HEK293T (cell line): Measurements from ENCODE around the gene GAS2L1.

Experiments used
- CTCF ChIA-PET: fragments of 350-600 bp; formaldehyde crosslinking; extraction: SDS; loops from one replicate; lab custom pipeline; 2021; ENCODE audit warnings: antibody characterized with exemption, inconsistent platforms; lab: Yijun Ruan, JAX
- POLR2A ChIA-PET: fragments of 350-600 bp; formaldehyde crosslinking; extraction: SDS; loops from one replicate; lab custom pipeline; 2020; ENCODE audit warnings: antibody characterized with exemption, inconsistent platforms; lab: Yijun Ruan, JAX
- DNase-seq: peaks from one replicate; pipeline ENCODE4 v3.0.0; 2012; ENCODE audit warnings: mixed read lengths; ENCODE audit errors: extremely low spot score
- ARNT ChIP-seq: fragments of 450-650 bp; IDR thresholded peaks from 2 replicates; pipeline ENCODE4 v1.6.1; 2017; ENCODE audit warnings: mild to moderate bottlenecking
- BHLHE40 ChIP-seq: fragments of 450-650 bp; IDR thresholded peaks from 2 replicates; pipeline ENCODE4 v1.6.1; 2016; ENCODE audit warnings: mild to moderate bottlenecking, moderate library complexity, borderline replicate concordance
- CTBP1 ChIP-seq: fragments of 450-650 bp; IDR thresholded peaks from 2 replicates; pipeline ENCODE4 v1.6.1; 2016; ENCODE audit warnings: borderline replicate concordance
- ELF4 ChIP-seq: fragments of 450-650 bp; IDR thresholded peaks from 2 replicates; pipeline ENCODE4 v1.6.1; 2017; ENCODE audit warnings: antibody characterized with exemption
- FOXA1 ChIP-seq: fragments of 450-650 bp; IDR thresholded peaks from 2 replicates; pipeline ENCODE4 v1.6.1; 2016; ENCODE audit warnings: mild to moderate bottlenecking
- FOXK2 ChIP-seq: fragments of 450-650 bp; IDR thresholded peaks from 2 replicates; pipeline ENCODE4 v1.6.1; 2016; ENCODE audit warnings: mild to moderate bottlenecking
- FOXM1 ChIP-seq: fragments of 450-650 bp; IDR thresholded peaks from 2 replicates; pipeline ENCODE4 v1.6.1; 2017; ENCODE audit warnings: mild to moderate bottlenecking, borderline replicate concordance
- HDGF ChIP-seq: fragments of 450-650 bp; IDR thresholded peaks from 2 replicates; pipeline ENCODE4 v1.6.1; 2017; ENCODE audit warnings: antibody characterized with exemption, borderline replicate concordance
- L3MBTL2 ChIP-seq: fragments of 450-650 bp; conservative IDR thresholded peaks from 2 replicates; pipeline ENCODE4 v1.6.1; 2016; ENCODE audit warnings: mild to moderate bottlenecking
- LEF1 ChIP-seq: fragments of 450-650 bp; IDR thresholded peaks from 2 replicates; pipeline ENCODE4 v1.6.1; 2017; ENCODE audit warnings: mild to moderate bottlenecking, borderline replicate concordance
- NFRKB ChIP-seq: fragments of 450-650 bp; IDR thresholded peaks from 2 replicates; pipeline ENCODE4 v1.6.1; 2016; ENCODE audit warnings: mild to moderate bottlenecking, moderate library complexity
- SP1 ChIP-seq: fragments of 450-650 bp; IDR thresholded peaks from 2 replicates; pipeline ENCODE4 v1.6.1; 2017
- SUZ12 ChIP-seq: fragments of 450-650 bp; IDR thresholded peaks from 2 replicates; pipeline ENCODE4 v1.6.1; 2016; ENCODE audit warnings: mild to moderate bottlenecking
- TARDBP ChIP-seq: fragments of 450-650 bp; IDR thresholded peaks from 2 replicates; pipeline ENCODE4 v1.6.1; 2016
- ZNF384 ChIP-seq: fragments of 450-650 bp; IDR thresholded peaks from 2 replicates; pipeline ENCODE4 v1.6.1; 2016
- TF ChIP-seq, protein P1 (sequence below): fragments of 450-650 bp; IDR thresholded peaks from 2 replicates; pipeline ENCODE4 v1.6.1; 2016

GAS2L1 gene

DNA sequence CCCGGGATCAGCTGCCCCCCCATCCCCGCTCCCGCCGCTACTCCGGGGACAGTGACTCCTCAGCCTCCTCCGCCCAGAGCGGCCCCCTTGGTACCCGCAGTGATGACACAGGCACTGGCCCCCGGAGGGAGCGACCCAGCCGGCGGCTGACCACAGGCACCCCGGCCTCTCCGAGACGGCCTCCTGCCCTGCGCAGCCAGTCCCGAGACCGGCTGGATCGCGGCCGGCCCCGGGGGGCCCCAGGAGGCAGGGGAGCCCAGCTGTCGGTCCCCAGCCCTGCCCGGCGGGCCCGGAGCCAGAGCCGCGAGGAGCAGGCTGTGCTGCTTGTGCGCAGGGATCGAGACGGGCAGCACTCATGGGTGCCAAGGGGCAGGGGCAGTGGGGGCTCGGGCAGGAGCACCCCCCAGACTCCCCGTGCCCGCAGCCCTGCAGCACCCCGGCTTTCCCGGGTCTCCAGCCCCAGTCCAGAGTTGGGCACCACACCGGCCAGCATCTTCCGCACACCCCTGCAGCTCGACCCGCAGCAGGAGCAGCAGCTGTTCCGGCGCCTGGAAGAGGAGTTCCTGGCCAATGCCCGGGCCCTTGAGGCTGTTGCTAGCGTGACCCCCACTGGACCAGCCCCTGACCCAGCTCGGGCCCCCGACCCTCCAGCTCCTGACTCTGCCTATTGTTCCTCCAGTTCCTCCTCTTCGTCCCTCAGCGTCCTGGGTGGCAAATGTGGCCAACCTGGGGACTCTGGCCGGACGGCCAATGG, 5.2 kb downstream of the GAS2L1 start:
- TF ChIP-seq ZNF384 (no peak), L3MBTL2 (no peak)
- TF ChIP-seq, protein P1, sequence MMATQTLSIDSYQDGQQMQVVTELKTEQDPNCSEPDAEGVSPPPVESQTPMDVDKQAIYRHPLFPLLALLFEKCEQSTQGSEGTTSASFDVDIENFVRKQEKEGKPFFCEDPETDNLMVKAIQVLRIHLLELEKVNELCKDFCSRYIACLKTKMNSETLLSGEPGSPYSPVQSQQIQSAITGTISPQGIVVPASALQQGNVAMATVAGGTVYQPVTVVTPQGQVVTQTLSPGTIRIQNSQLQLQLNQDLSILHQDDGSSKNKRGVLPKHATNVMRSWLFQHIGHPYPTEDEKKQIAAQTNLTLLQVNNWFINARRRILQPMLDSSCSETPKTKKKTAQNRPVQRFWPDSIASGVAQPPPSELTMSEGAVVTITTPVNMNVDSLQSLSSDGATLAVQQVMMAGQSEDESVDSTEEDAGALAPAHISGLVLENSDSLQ: no peak
- ChIA-PET CTCF (interaction anchor here (0.6 kb wide), 1 partner anchor 9 kb away, joined by 3 read pairs; no protein-coding TSS in a partner anchor), POLR2A (interaction anchor here (0.8 kb wide), 1 partner anchor 9 kb away, joined by 3 read pairs; no protein-coding TSS in a partner anchor)
- DNase-seq: no peak

DNA sequence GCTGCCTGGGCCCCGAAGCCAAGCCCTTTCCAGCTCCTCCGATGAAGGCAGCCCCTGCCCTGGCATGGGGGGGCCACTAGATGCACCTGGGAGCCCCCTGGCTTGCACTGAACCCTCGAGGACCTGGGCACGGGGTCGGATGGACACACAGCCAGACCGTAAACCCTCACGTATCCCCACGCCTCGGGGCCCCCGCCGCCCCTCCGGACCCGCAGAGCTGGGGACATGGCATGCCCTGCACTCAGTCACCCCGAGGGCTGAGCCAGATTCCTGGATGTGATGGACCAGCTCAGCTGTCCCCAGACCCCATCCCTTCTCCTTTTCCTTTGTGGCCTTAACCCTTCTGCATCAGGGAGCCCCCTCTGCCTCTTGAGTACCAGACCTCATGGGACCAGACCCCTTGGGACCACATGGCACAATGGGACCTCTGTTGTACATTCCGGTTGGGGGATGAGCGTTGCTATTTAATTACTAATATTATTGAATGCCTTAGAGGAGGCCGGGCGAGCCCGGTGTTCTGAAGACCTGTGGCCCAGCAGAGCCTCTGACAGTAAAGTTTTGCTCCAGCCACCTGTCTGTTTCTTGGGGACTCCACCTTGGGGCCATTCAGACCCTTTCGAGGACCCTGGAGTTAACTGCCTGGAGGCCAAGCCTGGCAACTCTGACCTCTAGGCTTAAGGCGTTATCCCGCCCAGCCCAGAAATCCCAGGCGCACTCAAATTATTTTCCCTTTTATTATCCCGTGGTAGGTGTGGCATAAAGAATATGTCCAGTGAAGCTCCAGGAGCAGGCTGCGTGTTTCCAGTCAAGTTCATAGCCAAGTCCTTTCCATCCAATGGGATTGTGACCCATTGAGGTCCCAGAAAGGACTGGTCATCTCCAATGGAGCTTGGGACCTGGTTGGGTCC, 6.0 kb downstream of the GAS2L1 start:
- no peak for DNase-seq
- POLR2A ChIA-PET: interaction anchor here (0.8 kb wide), 1 partner anchor 9 kb away, joined by 3 read pairs; no protein-coding TSS in a partner anchor
- TF ChIP-seq CTBP1: no peak
- no peak for TF ChIP-seq L3MBTL2
- no peak for TF ChIP-seq BHLHE40
- no peak for TF ChIP-seq FOXM1
- TF ChIP-seq SUZ12: no peak
- TF ChIP-seq FOXA1: no peak
- TF ChIP-seq NFRKB: no peak
- TF ChIP-seq HDGF: no peak
- no peak for TF ChIP-seq FOXK2
- no peak for TF ChIP-seq ZNF384
- TF ChIP-seq ELF4: no peak
- CTCF ChIA-PET: interaction anchor here (0.6 to 1.0 kb wide), 3 partner anchors 8 to 10 kb away, joined by 3 to 8 read pairs (median 3); no protein-coding TSS in a partner anchor

DNA sequence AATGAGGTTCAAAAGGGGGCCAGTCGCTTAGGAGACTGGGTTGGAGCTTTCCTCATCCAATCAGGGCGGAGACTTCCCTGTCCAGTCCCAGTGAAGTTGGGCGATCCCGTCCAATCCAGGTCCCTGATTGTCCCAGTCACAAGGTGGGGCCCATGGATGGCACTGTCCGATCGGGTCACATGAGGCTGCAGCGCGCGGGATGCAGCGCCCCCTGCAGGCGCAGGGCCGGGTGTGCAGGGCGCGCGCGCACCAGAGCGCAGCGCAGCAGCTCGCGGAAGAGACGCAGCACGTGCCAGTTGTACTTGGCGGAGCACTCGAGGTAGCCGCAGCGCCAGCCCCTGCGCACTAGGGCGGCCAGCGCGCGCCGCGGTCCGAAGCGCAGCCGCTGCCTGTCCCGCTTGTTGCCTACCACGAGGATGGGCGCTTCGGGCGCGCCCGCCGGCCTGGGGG, 6.7 kb downstream of the GAS2L1 start:
- POLR2A ChIA-PET: interaction anchor here (1.3 kb wide), 1 partner anchor 241 kb away, joined by 3 read pairs; no protein-coding TSS in a partner anchor
- CTCF ChIA-PET: interaction anchor here (0.6 to 1.0 kb wide), 2 partner anchors 10 to 11 kb away, joined by 3 to 8 read pairs; no protein-coding TSS in a partner anchor
- TF ChIP-seq, protein P1: no peak
- TF ChIP-seq SUZ12 (no peak), FOXM1 (no peak), TARDBP (no peak), BHLHE40 (no peak), ZNF384 (no peak), CTBP1 (no peak), FOXK2 (no peak), NFRKB (no peak), ELF4 (no peak)
- DNase-seq: no peak

DNA sequence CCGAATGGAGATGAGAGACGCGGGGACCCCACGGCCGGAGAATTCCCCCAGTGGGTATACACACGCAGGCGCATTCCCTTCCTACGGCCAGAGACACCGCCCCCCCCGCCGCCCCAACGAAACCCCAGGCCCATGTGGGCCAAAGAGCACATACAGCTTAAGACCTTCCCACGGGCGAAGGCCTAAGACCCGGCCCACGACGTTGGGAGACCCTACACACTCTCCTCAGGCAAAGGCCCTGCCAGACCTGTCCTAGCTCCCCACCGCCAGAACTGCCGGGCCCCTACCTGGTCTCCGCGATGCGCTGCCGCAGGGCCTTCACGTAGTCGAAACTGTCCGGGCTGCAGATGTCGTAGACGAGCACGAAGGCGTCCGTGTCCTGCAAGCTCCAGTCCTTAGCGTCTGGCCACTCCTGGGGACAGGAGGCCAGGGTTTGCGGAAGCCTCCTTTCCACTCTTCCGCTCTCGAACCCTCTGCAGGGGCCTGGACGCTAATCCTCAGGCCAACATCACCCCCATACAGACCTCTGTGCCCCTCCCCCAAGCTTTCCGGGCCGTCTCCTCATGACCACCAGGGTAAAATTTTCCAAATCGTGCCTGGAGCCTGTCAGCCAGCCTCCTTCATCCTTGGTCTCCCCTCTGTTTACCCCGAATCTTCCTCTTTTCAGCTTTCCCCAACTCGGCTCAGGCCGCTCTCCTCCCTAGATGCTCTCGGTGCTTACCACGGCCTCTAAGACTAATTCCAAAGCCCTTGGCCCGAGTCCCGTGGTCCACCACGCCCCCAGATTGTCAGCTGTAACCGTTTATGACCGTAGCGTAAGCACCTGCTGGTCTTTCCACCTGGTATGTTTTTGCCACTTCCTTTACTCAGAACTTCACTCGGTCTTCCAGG, 7.4 kb downstream of the GAS2L1 start:
- CTCF ChIA-PET: interaction anchor here (0.6 kb wide), 1 partner anchor 160 kb away, joined by 3 read pairs; no protein-coding TSS in a partner anchor
- TF ChIP-seq BHLHE40: no peak
- TF ChIP-seq NFRKB: no peak
- no peak for TF ChIP-seq SP1
- TF ChIP-seq ARNT: no peak
- TF ChIP-seq HDGF: no peak
- TF ChIP-seq, protein P1: no peak
- TF ChIP-seq ELF4: no peak
- no peak for TF ChIP-seq FOXA1
- TF ChIP-seq ZNF384: no peak
- no peak for TF ChIP-seq L3MBTL2
- TF ChIP-seq SUZ12: no peak
- TF ChIP-seq FOXM1: no peak
- TF ChIP-seq FOXK2: no peak
- no peak for TF ChIP-seq TARDBP
- TF ChIP-seq CTBP1: no peak
- no peak for TF ChIP-seq LEF1
- POLR2A ChIA-PET: interaction anchor here (1.3 kb wide), 1 partner anchor 241 kb away, joined by 3 read pairs; no protein-coding TSS in a partner anchor
- DNase-seq: no peak
